DMS79 treated with DMSO at 0.1 percent for 48 hours (cell line): ENCODE measurements around the gene ATAD3B.
"Not testable (repeated sequence)": the region's sequence is repeated elsewhere in the genome, so short reads cannot be mapped to it uniquely, and the experiment has no call there.

Source experiments
- DNase-seq: peaks from one replicate; lab custom pipeline; 2025; lab: John Stamatoyannopoulos, UW

Gene ATAD3B

GRCh38 chr1:1434131-1434823 lies 37.3 kb upstream of the ATAD3B start:
- DNase-seq = peak; percentile 34

GRCh38 chr1:1434824-1435105 lies 36.8 kb upstream of the ATAD3B start:
- DNase-seq = no peak

- DNase-seq = peak; percentile 18
These were observed 36.3 kb upstream of the ATAD3B start, which contains the start of gene VWA1 for GRCh38 chr1:1435106-1435903. Gene VWA1 (plus strand): TSS chr1:1435690. CDS start chr1:1435749, 59 bp downstream.

DNA sequence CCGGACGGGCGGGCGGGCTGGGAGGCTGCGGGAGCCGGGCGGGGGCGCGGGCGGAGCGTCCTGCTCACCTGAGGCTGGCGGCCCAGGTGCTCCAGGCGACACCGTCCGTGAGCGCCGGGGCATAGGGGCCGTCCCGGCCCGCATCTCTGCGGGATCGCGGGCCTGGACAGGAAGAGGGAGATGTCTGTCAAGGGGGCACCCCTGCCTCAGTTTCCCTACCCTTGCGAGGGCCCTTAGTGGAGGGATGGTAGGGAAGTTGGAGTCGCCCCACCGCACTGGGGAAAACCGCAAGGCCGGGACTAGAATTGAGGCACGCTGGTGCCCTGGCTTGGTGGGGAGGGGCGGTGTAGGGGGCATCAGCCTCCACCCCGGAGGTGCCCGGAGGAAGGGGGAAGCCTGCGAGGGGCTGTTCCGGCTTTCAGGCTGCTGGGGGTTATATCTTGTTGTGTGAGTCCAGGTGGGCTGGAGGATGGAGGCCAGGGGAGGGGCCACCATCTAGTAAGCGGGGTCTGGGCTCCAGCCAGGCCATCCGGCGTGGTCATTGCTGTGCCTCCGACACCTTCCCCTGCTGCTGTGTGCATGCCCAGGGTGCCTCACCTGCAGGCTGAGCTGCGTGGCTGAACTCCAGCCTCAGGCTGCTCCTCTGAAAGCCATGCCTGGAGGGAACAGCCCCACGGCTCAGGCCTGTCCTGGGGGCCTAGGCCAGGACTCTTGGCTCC lies 35.5 kb upstream of the ATAD3B start:
- no peak for DNase-seq

GRCh38 chr1:1436630-1437032 lies 34.9 kb upstream of the ATAD3B start:
- DNase-seq = no peak

- DNase-seq = no peak
These were observed 34.3 kb upstream of the ATAD3B start for GRCh38 chr1:1437033-1437903.

DNA sequence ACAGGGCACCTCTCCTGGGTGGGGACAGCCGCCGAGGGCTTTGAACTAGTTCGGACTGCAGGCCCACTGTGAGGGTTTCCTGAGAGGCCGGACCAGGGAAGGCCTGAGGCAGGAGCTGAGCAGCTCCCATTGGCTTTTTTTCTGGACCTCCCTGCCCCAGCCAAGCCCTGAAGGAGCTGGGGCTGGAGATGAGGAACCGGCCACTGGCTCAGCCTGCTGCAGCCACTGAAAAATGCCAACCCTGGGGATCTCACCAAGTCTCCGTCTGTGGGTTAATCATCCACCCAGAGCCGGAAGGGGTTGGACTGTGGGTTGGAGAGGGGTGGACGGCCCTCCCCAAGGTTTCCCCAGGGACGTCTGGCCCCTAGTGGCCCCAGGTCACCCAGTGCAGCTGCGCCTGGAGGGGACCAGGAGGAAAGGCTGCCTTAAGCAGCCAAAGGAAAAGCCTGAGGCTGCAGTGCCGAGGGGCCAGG lies 33.6 kb upstream of the ATAD3B start:
- no peak for DNase-seq

DNA sequence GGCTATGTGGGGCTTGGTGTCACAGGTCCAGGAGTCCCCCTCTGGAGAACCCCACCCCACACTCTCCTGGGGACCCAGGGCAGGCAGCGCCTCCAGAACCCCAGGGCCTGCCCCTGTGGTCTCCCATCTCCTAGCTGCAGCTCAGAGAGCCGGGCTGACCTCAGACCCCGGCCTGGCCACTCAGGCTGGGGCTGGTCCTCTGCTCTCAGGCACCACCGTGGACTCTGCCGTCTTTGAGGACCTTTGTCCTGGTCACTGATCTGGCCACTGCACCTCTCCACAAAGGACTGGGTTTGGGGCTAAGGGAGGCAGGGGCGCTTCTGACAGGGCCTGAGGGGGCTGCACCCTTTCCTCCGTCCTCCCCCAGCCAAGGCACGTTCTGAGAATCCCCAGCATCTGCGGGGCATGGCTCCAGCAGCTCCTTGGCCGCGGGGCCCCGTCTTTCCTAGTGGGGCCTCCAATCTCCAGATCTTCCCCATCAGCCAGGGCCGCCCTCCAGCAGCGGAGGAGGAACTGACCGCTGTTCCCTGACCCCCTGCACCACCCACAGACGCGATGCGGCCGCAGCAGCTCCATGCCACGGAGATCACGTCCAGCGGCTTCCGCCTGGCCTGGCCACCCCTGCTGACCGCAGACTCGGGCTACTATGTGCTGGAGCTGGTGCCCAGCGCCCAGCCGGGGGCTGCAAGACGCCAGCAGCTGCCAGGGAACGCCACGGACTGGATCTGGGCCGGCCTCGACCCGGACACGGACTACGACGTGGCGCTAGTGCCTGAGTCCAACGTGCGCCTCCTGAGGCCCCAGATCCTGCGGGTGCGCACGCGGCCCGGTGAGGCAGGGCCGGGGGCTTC lies 32.8 kb upstream of the ATAD3B start:
- no peak for DNase-seq

- DNase-seq = no peak
These were observed 31.9 kb upstream of the ATAD3B start for GRCh38 chr1:1439546-1440261.

DNA sequence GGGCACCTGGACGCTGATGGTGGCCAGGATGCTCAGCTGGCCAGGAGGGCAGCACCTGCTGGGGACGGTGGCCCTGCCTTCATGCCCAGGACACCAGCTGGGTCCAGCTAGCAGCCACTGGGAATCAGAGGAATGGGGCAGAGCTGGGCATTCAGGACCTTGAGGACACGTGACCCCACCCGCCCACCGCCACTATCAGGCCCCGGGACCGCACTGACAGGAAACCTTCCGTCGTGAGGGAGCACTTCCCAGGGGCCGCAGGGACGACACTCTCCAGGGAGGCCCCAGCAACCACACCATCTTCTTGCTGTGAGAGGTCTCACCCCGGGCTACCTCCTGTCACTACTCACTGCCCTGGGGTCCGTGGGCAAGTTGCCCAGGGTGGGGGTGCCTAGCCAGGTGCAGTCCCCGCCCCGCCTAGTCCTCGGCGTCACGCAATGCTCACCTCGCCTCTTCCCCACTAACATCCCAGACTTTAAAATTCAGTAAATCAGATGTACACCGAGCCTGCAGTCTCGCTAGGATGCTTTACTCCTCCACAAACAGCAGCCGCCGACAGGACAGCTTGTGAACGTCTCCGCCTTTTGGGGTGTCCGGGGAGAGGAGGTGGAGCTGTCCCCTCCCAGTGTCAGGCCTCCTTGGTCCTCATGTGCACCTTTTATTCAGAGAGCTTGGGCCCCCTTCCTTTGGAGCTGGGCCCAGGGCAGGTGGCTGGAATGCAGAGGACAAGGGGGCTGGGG lies 31.1 kb upstream of the ATAD3B start:
- no peak for DNase-seq

GRCh38 chr1:1441002-1441888 lies 30.3 kb upstream of the ATAD3B start:
- no peak for DNase-seq

- DNase-seq = no peak
These were observed 29.3 kb upstream of the ATAD3B start for GRCh38 chr1:1442069-1442770.

DNA sequence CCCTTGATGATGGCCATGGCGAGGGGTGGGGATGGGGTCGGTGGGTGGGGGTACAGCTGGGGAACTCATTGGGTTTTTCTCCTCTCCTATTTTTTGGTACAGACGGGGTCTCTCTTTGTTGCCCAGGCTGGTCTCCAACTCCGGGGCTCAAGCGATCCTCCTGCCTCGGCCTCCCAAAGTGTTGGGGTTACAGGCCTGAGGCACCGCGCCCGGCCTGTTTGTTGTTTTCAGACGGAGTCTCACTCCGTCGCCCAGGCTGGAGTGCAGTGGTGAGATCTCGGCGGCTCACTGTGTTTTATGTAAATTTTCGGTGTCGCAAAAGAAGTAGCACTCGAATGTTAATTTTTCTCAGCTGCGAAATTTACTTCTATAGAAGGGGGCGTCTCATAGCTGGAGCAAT lies 24.9 kb upstream of the ATAD3B start:
- not testable (repeated sequence) for DNase-seq

DNA sequence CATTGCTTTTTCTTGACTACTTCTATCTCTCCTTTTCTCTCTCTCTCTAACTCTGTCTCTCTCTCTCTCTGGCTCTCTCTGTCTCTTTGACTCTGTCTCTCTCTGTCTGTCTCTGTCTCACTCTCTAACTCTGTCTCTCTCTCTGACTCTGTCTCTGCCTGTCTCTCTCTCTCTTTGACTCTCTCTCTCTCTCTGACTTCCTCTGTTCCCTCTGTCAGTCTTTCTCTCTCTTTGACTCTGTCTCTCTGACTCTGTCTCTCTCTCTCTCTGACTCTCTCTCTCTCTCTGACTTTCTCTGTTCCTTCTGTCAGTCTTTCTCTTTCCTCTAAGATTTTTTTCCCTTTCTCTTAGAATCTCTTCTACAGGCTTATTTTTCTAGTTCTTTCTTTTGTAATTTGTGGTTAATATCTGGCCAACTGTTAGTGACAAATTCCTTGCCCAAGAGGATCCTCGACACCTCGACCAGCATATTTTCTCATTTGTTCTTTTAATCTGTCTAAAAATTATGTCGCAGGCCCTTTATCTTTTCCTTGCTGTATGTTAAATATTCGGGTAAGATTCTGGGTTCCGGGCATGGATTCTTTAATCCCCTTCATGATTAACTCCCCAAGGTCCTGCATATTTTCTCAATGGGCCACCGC lies 22.3 kb upstream of the ATAD3B start, which contains the start of gene ATAD3C:
Gene ATAD3C, plus strand, starts transcription at position 591 of the 641 bp plus-strand sequence. CDS start 995 bp downstream, outside the sequence.
- DNase-seq = no peak

- DNase-seq = not testable (repeated sequence)
These were observed 20.9 kb upstream of the ATAD3B start for GRCh38 chr1:1450616-1451015.

DNA sequence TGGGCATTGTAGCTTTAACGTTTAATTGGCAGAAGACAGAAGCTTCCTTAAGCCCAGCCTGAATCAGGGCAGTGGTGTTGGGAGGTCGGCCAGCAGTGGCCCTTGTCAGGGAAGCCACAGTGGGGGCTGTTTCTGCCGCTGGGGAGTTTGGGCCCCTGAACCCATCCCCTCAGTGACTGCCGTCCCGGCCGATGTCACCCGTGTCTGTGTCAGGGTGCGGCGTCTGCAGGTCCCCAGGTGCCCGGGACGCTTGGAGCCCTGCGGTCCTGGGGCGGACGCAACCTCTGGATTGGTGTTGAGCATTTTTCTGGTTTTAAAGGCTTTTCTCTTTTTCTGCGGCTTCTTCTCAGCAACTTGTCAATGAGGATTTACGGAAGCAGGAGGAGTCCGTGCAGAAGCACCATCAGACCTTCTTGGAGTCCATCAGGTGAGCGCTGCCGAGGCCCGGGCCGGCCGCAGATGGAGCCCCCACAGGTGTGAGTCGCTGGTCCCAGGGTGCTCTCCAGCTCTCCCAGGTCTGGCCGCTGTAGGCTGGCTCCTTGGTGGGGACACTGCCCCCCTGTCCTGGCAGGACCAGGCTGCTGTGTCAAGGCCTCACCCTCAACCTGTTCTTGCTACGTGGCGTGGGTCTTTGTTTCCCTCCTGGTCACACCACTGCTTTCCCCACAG lies 19.7 kb upstream of the ATAD3B start:
- no peak for DNase-seq

DNA sequence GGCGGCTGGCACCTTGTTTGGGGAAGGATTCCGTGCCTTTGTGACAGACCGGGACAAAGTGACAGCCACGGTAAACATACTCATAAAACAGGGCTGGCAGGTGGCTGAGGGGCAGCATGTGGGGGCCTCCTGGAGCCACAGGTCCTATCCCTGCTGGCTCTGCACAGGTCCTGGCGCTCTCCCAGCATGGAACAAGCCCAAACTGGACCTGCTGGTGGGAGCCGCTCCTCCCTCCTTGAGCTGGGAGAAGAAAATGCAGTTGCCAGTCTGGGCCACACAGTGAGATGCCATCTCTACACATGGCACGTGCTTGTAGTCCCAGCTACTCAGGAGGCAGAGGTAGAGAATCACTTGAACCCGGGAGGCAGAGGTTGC lies 19.2 kb upstream of the ATAD3B start:
- DNase-seq = peak; percentile 31
